ENCODE results near the gene CASP2.
"Not testable (repeated sequence)": the region's sequence is repeated elsewhere in the genome, so short reads cannot be mapped to it uniquely, and the experiment has no call there.

CASP2 gene

GRCh38 chr7:143263266-143264195, 24.6 kb upstream of the CASP2 start, which contains the start of gene GSTK1:
Gene GSTK1 (plus strand): TSS chr7:143263441. CDS start chr7:143263514, 73 bp downstream.
- DNase-seq (ENCODE audit: insufficient read length, low spot score) (peak; percentile 75), FAIRE-seq (no peak)

- not testable (repeated sequence) for DNase-seq (ENCODE audit: insufficient read length, low spot score)
Observed at GRCh38 chr7:143264196-143264568, 24.0 kb upstream of the CASP2 start.

GRCh38 chr7:143265017-143265693, 23.0 kb upstream of the CASP2 start:
- FAIRE-seq (no peak), DNase-seq (ENCODE audit: insufficient read length, low spot score) (no peak)

More at GRCh38 chr7:143264196-143264568, 24.0 kb upstream of the CASP2 start:
- FAIRE-seq = not testable (repeated sequence)

- FAIRE-seq = no peak
- DNase-seq (ENCODE audit: insufficient read length, low spot score) = no peak
Observed at GRCh38 chr7:143269251-143269650, 18.9 kb upstream of the CASP2 start.

- DNase-seq (ENCODE audit: insufficient read length, low spot score) = no peak
- no peak for FAIRE-seq
Observed at GRCh38 chr7:143271240-143271639, 16.9 kb upstream of the CASP2 start.

GRCh38 chr7:143272871-143273270, 15.3 kb upstream of the CASP2 start:
- no peak for FAIRE-seq
- no peak for DNase-seq (ENCODE audit: insufficient read length, low spot score)

GRCh38 chr7:143279186-143280098, 8.7 kb upstream of the CASP2 start:
- DNase-seq (ENCODE audit: insufficient read length, low spot score) (no peak), FAIRE-seq (no peak)

GRCh38 chr7:143280160-143280559, 8.0 kb upstream of the CASP2 start:
- FAIRE-seq = no peak
- no peak for DNase-seq (ENCODE audit: insufficient read length, low spot score)

- FAIRE-seq = no peak
Observed at GRCh38 chr7:143280566-143280965, 7.6 kb upstream of the CASP2 start.

GRCh38 chr7:143281529-143281928, 6.6 kb upstream of the CASP2 start:
- DNase-seq (ENCODE audit: insufficient read length, low spot score) = no peak
- no peak for FAIRE-seq

More at GRCh38 chr7:143280566-143280965, 7.6 kb upstream of the CASP2 start:
- DNase-seq (ENCODE audit: insufficient read length, low spot score) = no peak

GRCh38 chr7:143282124-143282523, 6.0 kb upstream of the CASP2 start:
- DNase-seq (ENCODE audit: insufficient read length, low spot score) = no peak
- FAIRE-seq = no peak

GRCh38 chr7:143283381-143283780, 4.8 kb upstream of the CASP2 start:
- DNase-seq (ENCODE audit: insufficient read length, low spot score) = no peak
- no peak for FAIRE-seq

GRCh38 chr7:143284591-143285469, 3.3 kb upstream of the CASP2 start, which contains the start of gene TMEM139:
Gene TMEM139 (plus strand): TSS chr7:143284958. CDS start chr7:143285958, 1,000 bp downstream.
- DNase-seq (ENCODE audit: insufficient read length, low spot score) (no peak), FAIRE-seq (no peak)

- peak; percentile 36 for DNase-seq (ENCODE audit: insufficient read length, low spot score)
- FAIRE-seq = no peak
Observed at GRCh38 chr7:143285470-143285778, 2.7 kb upstream of the CASP2 start.

- no peak for FAIRE-seq
- DNase-seq (ENCODE audit: insufficient read length, low spot score) = no peak
Observed at GRCh38 chr7:143285806-143286521, 2.2 kb upstream of the CASP2 start.

- no peak for DNase-seq (ENCODE audit: insufficient read length, low spot score)
- FAIRE-seq = no peak
Observed at GRCh38 chr7:143286522-143286890, 1.6 kb upstream of the CASP2 start.

- DNase-seq (ENCODE audit: insufficient read length, low spot score) (no peak), FAIRE-seq (no peak)
Observed at GRCh38 chr7:143287339-143287934, 714 bp upstream of the CASP2 start.

GRCh38 chr7:143288836-143289235, 685 bp downstream of the CASP2 start:
- no peak for FAIRE-seq
- DNase-seq (ENCODE audit: insufficient read length, low spot score) = no peak

GRCh38 chr7:143289421-143289820, 1.3 kb downstream of the CASP2 start:
- DNase-seq (ENCODE audit: insufficient read length, low spot score) (no peak), FAIRE-seq (no peak)

Measured in HTR-8/SVneo (cell line).